ENCODE results near the gene VGLL4. TPM values are rescaled to one million over a fixed set of nuclear protein-coding genes. Genes with fewer than 3 reads are reported as not detected.

Gene VGLL4
- total RNA-seq, 1 donor from 2014 or later, result 29.4 TPM

GRCh38 chr3:11551036-11551435, 92.7 kb downstream of the VGLL4 start:
- no peak overlapping the region for H3K4me3 Mint-ChIP-seq (ENCODE audit: unreplicated experiment)
- H3K4me1 Mint-ChIP-seq (ENCODE audit: low read depth, unreplicated experiment), result peaks cover 21% of the 10 kb centered on the region
- no peaks in the 10 kb centered on the region for H3K36me3 Mint-ChIP-seq (ENCODE audit: unreplicated experiment)

GRCh38 chr3:11549580-11550140, 94.1 kb downstream of the VGLL4 start:
- DNase-seq, result no peak
- Mint-ChIP-seq H3K4me3 (ENCODE audit: unreplicated experiment) (no peak overlapping the region), H3K36me3 (ENCODE audit: unreplicated experiment) (no peaks in the 10 kb centered on the region), H3K27ac (ENCODE audit: unreplicated experiment) (no peak overlapping the region), H3K4me1 (ENCODE audit: low read depth, unreplicated experiment) (peaks cover 18% of the 10 kb centered on the region), H3K27me3 (ENCODE audit: unreplicated experiment) (no peaks in the 10 kb centered on the region), H3K9me3 (ENCODE audit: unreplicated experiment) (peaks cover 7% of the 10 kb centered on the region)
- TF ChIP-seq CTCF (IDR thresholded peaks at IDR 0.05; ENCODE audit: partially characterized antibody, unreplicated experiment), result no peak

More at GRCh38 chr3:11551036-11551435, 92.7 kb downstream of the VGLL4 start:
- Mint-ChIP-seq H3K27me3 (ENCODE audit: unreplicated experiment) (no peaks in the 10 kb centered on the region), H3K27ac (ENCODE audit: unreplicated experiment) (peak overlapping the region; percentile 48), H3K9me3 (ENCODE audit: unreplicated experiment) (peaks cover 7% of the 10 kb centered on the region)
- TF ChIP-seq CTCF (IDR thresholded peaks at IDR 0.05; ENCODE audit: partially characterized antibody, unreplicated experiment), result no peak
- DNase-seq, result no peak

- Mint-ChIP-seq H3K36me3 (ENCODE audit: unreplicated experiment) (no peaks in the 10 kb centered on the region), H3K27ac (ENCODE audit: unreplicated experiment) (no peak overlapping the region), H3K4me1 (ENCODE audit: low read depth, unreplicated experiment) (peaks cover 19% of the 10 kb centered on the region), H3K4me3 (ENCODE audit: unreplicated experiment) (no peak overlapping the region), H3K27me3 (ENCODE audit: unreplicated experiment) (no peaks in the 10 kb centered on the region), H3K9me3 (ENCODE audit: unreplicated experiment) (peaks cover 9% of the 10 kb centered on the region)
- DNase-seq, result no peak
- TF ChIP-seq CTCF (IDR thresholded peaks at IDR 0.05; ENCODE audit: partially characterized antibody, unreplicated experiment), result no peak
Measured at GRCh38 chr3:11548721-11549131, 95.0 kb downstream of the VGLL4 start.

- no peaks in the 10 kb centered on the region for H3K36me3 Mint-ChIP-seq (ENCODE audit: unreplicated experiment)
- TF ChIP-seq CTCF (IDR thresholded peaks at IDR 0.05; ENCODE audit: partially characterized antibody, unreplicated experiment), result no peak
- H3K9me3 Mint-ChIP-seq (ENCODE audit: unreplicated experiment), result peaks cover 7% of the 10 kb centered on the region
- no peak overlapping the region for H3K27ac Mint-ChIP-seq (ENCODE audit: unreplicated experiment)
- H3K27me3 Mint-ChIP-seq (ENCODE audit: unreplicated experiment), result no peaks in the 10 kb centered on the region
- H3K4me3 Mint-ChIP-seq (ENCODE audit: unreplicated experiment), result no peak overlapping the region
- DNase-seq, result no peak
- H3K4me1 Mint-ChIP-seq (ENCODE audit: low read depth, unreplicated experiment), result peaks cover 19% of the 10 kb centered on the region
Measured at GRCh38 chr3:11547498-11547897, 96.2 kb downstream of the VGLL4 start.

- DNase-seq, result no peak
- no peaks in the 10 kb centered on the region for H3K27me3 Mint-ChIP-seq (ENCODE audit: unreplicated experiment)
- H3K4me1 Mint-ChIP-seq (ENCODE audit: low read depth, unreplicated experiment), result peaks cover 17% of the 10 kb centered on the region
- H3K36me3 Mint-ChIP-seq (ENCODE audit: unreplicated experiment), result no peaks in the 10 kb centered on the region
- H3K27ac Mint-ChIP-seq (ENCODE audit: unreplicated experiment), result no peak overlapping the region
- H3K4me3 Mint-ChIP-seq (ENCODE audit: unreplicated experiment), result no peak overlapping the region
- H3K9me3 Mint-ChIP-seq (ENCODE audit: unreplicated experiment), result peaks cover 4% of the 10 kb centered on the region
- no peak for TF ChIP-seq CTCF (IDR thresholded peaks at IDR 0.05; ENCODE audit: partially characterized antibody, unreplicated experiment)
Measured at GRCh38 chr3:11546657-11547302, 96.9 kb downstream of the VGLL4 start.

Measured in glutamatergic neuron (in vitro differentiated cells).